K562 (cell line): Measurements from ENCODE around the gene SLC25A45. TPM values are rescaled to one million over a fixed set of nuclear protein-coding genes. Genes with fewer than 3 reads are reported as not detected.

Experiments
- CBFA2T3 ChIP-seq: fragments of 450-650 bp; IDR thresholded peaks from 2 replicates; pipeline ENCODE4 v1.6.1; 2017
- COPS2 ChIP-seq: fragments of 450-650 bp; conservative IDR thresholded peaks from 2 replicates; pipeline ENCODE4 v1.6.1; 2016; ENCODE audit warnings: mild to moderate bottlenecking, moderate library complexity
- CREBBP ChIP-seq: IDR thresholded peaks from one replicate; pipeline ENCODE4 v1.6.1; 2012; ENCODE audit warnings: low read depth, mild to moderate bottlenecking, control low read depth, inconsistent platforms, low read length
- ETV5 ChIP-seq: sonication (generic); formaldehyde crosslinking; IDR thresholded peaks from 2 replicates; pipeline ENCODE4 v1.4.0; 2020; ENCODE audit warnings: low read depth, mild to moderate bottlenecking, missing genetic modification reagents
- FOXJ3 ChIP-seq: sonication (generic); formaldehyde crosslinking; IDR thresholded peaks from 2 replicates; pipeline ENCODE4 v1.4.0; 2020; ENCODE audit warnings: mild to moderate bottlenecking, missing genetic modification reagents
- FUS ChIP-seq: fragments of 200-400 bp; formaldehyde crosslinking; optimal IDR thresholded peaks from 2 replicates; pipeline ENCODE3; 2017; ENCODE audit warnings: low read depth, low read length
- GABPB1 ChIP-seq: sonication (generic); formaldehyde crosslinking; IDR thresholded peaks from 2 replicates; pipeline ENCODE4 v1.8.0; 2022; ENCODE audit warnings: mild to moderate bottlenecking, missing genetic modification reagents
- HDAC1 ChIP-seq, 2 experiments: fragments of 450-650 bp; IDR thresholded peaks; 2 replicates each; pipeline ENCODE4 v1.6.1; 2016 to 2017; ENCODE audit warnings: inconsistent platforms in 1 of 2, mild to moderate bottlenecking in 1 of 2, moderate library complexity in 1 of 2
- HDAC6 ChIP-seq: IDR thresholded peaks from 2 replicates; pipeline ENCODE4 v1.6.1; 2012; ENCODE audit warnings: low read depth, mild to moderate bottlenecking, control low read depth, inconsistent platforms, low read length, moderate library complexity
- HMG20B ChIP-seq: fragments of 250-450 bp; sonication (Bioruptor Pico); IDR thresholded peaks from 2 replicates; pipeline ENCODE4 v1.5.0; 2021; ENCODE audit warnings: mild to moderate bottlenecking
- KDM4B ChIP-seq, 2 experiments: fragments of 450-650 bp in 1 of 2; sonication (generic) in 1 of 2; IDR thresholded peaks; 2 replicates each; pipeline ENCODE4 v1.6.1; 2016 to 2017; ENCODE audit warnings: borderline replicate concordance in 2 of 2, antibody characterized with exemption in 1 of 2, low read depth in 1 of 2, mild to moderate bottlenecking in 1 of 2
- MAZ ChIP-seq, 2 experiments: fragments of 450-650 bp in 1 of 2; sonication (generic) in 1 of 2; formaldehyde crosslinking; IDR thresholded peaks in 1 of 2; conservative IDR thresholded peaks in 1 of 2; 2 replicates each; pipeline versions ENCODE4 v1.4.0 to v1.5.0; 2020; ENCODE audit warnings: mild to moderate bottlenecking in 1 of 2, missing genetic modification reagents in 1 of 2
- MEF2D ChIP-seq: conservative IDR thresholded peaks from 2 replicates; pipeline ENCODE4 v1.6.1; 2016; ENCODE audit warnings: low read depth, missing genetic modification characterization, missing compliant biosample characterization
- MTA1 ChIP-seq: fragments of 450-650 bp; IDR thresholded peaks from 2 replicates; pipeline ENCODE4 v1.6.1; 2017; ENCODE audit warnings: borderline replicate concordance
- POLR3A ChIP-seq: IDR thresholded peaks from 2 replicates; pipeline ENCODE4 v1.6.1; 2011; ENCODE audit warnings: borderline replicate concordance, mild to moderate bottlenecking, moderate library complexity; ENCODE audit not compliant: insufficient read length, insufficient read depth; ENCODE audit errors: extremely low read depth
- POU5F1 ChIP-seq: fragments of 150-350 bp; IDR thresholded peaks from 2 replicates; pipeline ENCODE4 v1.6.1; 2014; ENCODE audit warnings: borderline replicate concordance, low read length, low read depth, mild to moderate bottlenecking; ENCODE audit not compliant: partially characterized antibody
- SIN3A ChIP-seq, 2 experiments: fragments of 150-350 bp in 1 of 2; IDR thresholded peaks; 2 replicates each; pipeline ENCODE4 v1.6.1; 2011 to 2016; ENCODE audit warnings: borderline replicate concordance in 2 of 2, low read depth in 2 of 2, low read length in 2 of 2, mild to moderate bottlenecking in 2 of 2, moderate library complexity in 2 of 2; ENCODE audit not compliant: control insufficient read depth in 1 of 2
- SMARCA4 ChIP-seq: fragments of 450-650 bp; IDR thresholded peaks from 2 replicates; pipeline ENCODE4 v1.6.1; 2016
- SNRNP70 ChIP-seq: fragments of 200-400 bp; formaldehyde crosslinking; optimal IDR thresholded peaks from 2 replicates; pipeline ENCODE3; 2017; ENCODE audit warnings: low read depth, low read length
- ZFX ChIP-seq: sonication (generic); formaldehyde crosslinking; IDR thresholded peaks from 2 replicates; pipeline ENCODE4 v1.8.0; 2022; ENCODE audit warnings: mild to moderate bottlenecking, missing genetic modification reagents, moderate library complexity
- ZNF124 ChIP-seq: sonication (generic); formaldehyde crosslinking; IDR thresholded peaks from 2 replicates; pipeline ENCODE4 v1.8.1; 2022; ENCODE audit warnings: missing genetic modification reagents
- ZNF23 ChIP-seq: fragments of 250-450 bp; sonication (Bioruptor Pico); IDR thresholded peaks from 2 replicates; pipeline ENCODE4 v1.4.0; 2020; ENCODE audit warnings: mild to moderate bottlenecking
- ZNF232 ChIP-seq: sonication (generic); formaldehyde crosslinking; IDR thresholded peaks from 2 replicates; pipeline ENCODE4 v1.8.0; 2022; ENCODE audit warnings: mild to moderate bottlenecking, missing genetic modification reagents
- ZNF282 ChIP-seq: sonication (generic); formaldehyde crosslinking; IDR thresholded peaks from 2 replicates; pipeline ENCODE4 v1.8.1; 2023; ENCODE audit warnings: missing genetic modification reagents
- ZNF583 ChIP-seq: fragments of 250-450 bp; sonication (Bioruptor Pico); IDR thresholded peaks from 2 replicates; pipeline ENCODE4 v1.4.0; 2020
- ZNF695 ChIP-seq: fragments of 450-650 bp; formaldehyde crosslinking; IDR thresholded peaks from 2 replicates; pipeline ENCODE4 v1.4.0; 2020; ENCODE audit warnings: mild to moderate bottlenecking, moderate library complexity
- polyA plus RNA-seq, 8 experiments: library from polyadenylated mRNA; depleted of rRNA in 4 of 8; stranded (reverse) in 5 of 8; unstranded in 3 of 8; fragments of >200 nt; fragmentation: Nextera tagmentation in 2 of 8; fragmentation: Illumina TruSeq in 1 of 8; extraction: Ambion mirVana in 2 of 8; extraction: Trizol in 1 of 8; gene quantifications; 2 replicates each; pipeline versions ENCODE4 v1.2.1 to v1.2.3, GENCODE V29; 2011 to 2014; ENCODE audit warnings: inconsistent platforms in 1 of 8, missing spikeins in 1 of 8
- total RNA-seq, 7 experiments: library from RNA; depleted of rRNA in 6 of 7; stranded (reverse); fragments of >200 nt in 6 of 7; fragmentation: Illumina TruSeq in 2 of 7; extraction: Trizol in 2 of 7; gene quantifications; 2 replicates each; pipeline versions ENCODE4 v1.2.1 to v1.2.3, GENCODE V29; 2011 to 2021; ENCODE audit warnings: low replicate concordance in 1 of 7
- TF ChIP-seq, protein P1 (sequence below): sonication (generic); formaldehyde crosslinking; IDR thresholded peaks from 2 replicates; pipeline ENCODE4 v1.8.1; 2022; ENCODE audit warnings: missing genetic modification reagents
- TF ChIP-seq, protein P2 (sequence below): sonication (generic); formaldehyde crosslinking; IDR thresholded peaks from 2 replicates; pipeline ENCODE4 v1.8.1; 2023; ENCODE audit warnings: mild to moderate bottlenecking, missing genetic modification reagents

SLC25A45 gene
- total and polyA plus RNA-seq, 9 of the 15 experiments (the other 6 are each of a cell fraction or from before 2014, with no cell fraction given): 0.15 to 2.3 (median 0.68) TPM

DNA sequence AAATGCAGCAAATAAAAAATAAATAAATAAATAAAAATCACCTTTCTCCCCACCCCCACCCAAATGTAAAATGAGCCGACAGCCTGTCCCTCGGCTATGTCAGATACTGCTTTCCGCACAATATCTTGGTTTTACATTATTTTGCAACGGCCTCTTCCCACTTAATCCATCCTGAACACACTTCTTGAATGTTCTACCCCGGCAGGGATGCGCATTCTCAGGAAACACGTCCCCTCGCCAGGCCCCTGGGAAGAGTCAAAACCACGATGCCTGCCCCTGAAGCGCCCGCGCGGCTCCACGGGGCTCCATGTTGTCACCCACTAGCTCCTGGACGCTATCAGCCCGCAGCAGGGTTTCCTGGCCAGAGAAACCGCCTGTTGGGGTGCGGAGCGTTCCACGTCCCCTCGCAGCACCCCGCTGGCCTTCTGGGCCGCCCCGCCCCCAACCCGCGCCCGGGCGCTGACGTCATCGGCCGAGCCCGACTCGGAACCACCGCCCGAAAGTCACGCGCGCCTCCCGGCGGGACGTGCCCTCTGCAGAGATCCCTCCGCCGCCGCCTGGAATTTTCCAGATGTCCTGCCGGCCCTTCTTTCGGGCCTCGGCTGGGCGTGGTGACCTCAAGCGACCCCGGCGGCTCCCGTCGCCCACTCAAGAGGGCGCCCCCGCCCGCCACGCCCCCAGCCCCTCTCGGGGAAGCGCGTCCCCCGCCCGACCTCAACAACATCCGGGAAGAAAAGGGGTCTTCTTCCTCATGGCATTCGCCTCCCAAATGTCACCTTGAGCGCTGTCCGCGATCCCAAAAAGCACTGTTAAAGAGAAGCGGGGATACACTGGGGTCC lies 39.6 kb upstream of the SLC25A45 start (continued):
- TF ChIP-seq KDM4B (IDR thresholded peaks at IDR 0.05; ENCODE audit: borderline replicate concordance in 2 of 2, low read depth in 1 of 2) (no peak), ETV5 (CRISPR knock-in tag) (no peak), MAZ (CRISPR knock-in tag; conservative IDR thresholded peaks at IDR 0.05 in 1 of 2, IDR thresholded peaks at IDR 0.05 in 1 of 2) (peak; percentile 49 to 64), ZNF282 (no peak), GABPB1 (CRISPR knock-in tag) (no peak), ZNF23 (CRISPR knock-in tag) (0 out of 2 replicates have a peak, but pooled peaks have one; percentile 46), ZFX (CRISPR knock-in tag) (no peak), POU5F1 (no peak), SNRNP70 (no peak), ZNF695 (CRISPR knock-in tag) (no peak), CREBBP (no peak), HDAC6 (no peak), MTA1 (peak; percentile 67; the same call in 1 of the 2 replicates), POLR3A (no peak), FUS (no peak), COPS2 (no peak), ZNF232 (CRISPR knock-in tag) (no peak), ZNF583 (CRISPR knock-in tag) (peak; percentile 89), SMARCA4 (no peak), MEF2D (tag) (peak; percentile 11; the same call in 1 of the 2 replicates), ZNF124 (CRISPR knock-in tag) (no peak), CBFA2T3 (peak; percentile 80), HMG20B (no peak), HDAC1 (IDR thresholded peaks at IDR 0.05) (peak in 1 of 2 experiments; percentile 11; a peak in 2 of 4 replicates), FOXJ3 (no peak), SIN3A (IDR thresholded peaks at IDR 0.05; ENCODE audit: borderline replicate concordance in 2 of 2, control insufficient read depth in 1 of 2, low read depth in 2 of 2, low read length in 2 of 2) (peak; percentile 13 to 18; a peak in 1 of 4 replicates)
- TF ChIP-seq, protein P1, sequence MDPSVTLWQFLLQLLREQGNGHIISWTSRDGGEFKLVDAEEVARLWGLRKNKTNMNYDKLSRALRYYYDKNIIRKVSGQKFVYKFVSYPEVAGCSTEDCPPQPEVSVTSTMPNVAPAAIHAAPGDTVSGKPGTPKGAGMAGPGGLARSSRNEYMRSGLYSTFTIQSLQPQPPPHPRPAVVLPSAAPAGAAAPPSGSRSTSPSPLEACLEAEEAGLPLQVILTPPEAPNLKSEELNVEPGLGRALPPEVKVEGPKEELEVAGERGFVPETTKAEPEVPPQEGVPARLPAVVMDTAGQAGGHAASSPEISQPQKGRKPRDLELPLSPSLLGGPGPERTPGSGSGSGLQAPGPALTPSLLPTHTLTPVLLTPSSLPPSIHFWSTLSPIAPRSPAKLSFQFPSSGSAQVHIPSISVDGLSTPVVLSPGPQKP: no peak
- TF ChIP-seq, protein P2, sequence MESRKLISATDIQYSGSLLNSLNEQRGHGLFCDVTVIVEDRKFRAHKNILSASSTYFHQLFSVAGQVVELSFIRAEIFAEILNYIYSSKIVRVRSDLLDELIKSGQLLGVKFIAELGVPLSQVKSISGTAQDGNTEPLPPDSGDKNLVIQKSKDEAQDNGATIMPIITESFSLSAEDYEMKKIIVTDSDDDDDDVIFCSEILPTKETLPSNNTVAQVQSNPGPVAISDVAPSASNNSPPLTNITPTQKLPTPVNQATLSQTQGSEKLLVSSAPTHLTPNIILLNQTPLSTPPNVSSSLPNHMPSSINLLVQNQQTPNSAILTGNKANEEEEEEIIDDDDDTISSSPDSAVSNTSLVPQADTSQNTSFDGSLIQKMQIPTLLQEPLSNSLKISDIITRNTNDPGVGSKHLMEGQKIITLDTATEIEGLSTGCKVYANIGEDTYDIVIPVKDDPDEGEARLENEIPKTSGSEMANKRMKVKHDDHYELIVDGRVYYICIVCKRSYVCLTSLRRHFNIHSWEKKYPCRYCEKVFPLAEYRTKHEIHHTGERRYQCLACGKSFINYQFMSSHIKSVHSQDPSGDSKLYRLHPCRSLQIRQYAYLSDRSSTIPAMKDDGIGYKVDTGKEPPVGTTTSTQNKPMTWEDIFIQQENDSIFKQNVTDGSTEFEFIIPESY (CRISPR knock-in tag): no peak
